Left cardiac atrium (tissue), 4 donors: ENCODE results near the gene SLAMF9. TPM values are rescaled to one million over a fixed set of nuclear protein-coding genes. Genes with fewer than 3 reads are reported as not detected.

Experiments used
- ATAC-seq, 2 donors: fragments of 200-7000 bp; cut with Tn5 transposase; one replicate each; pipeline ENCODE4 v1.9.1; 2020; ENCODE audit warnings: mild to moderate bottlenecking in 2 of 2, moderate library complexity in 2 of 2
- DNase-seq: peaks from one replicate; pipeline ENCODE4 v3.0.0-alpha.2; 2020
- intact Hi-C, 2 donors: fragments of 100-400 bp; cut with DNase I; formaldehyde crosslinking; loops; one replicate each; pipeline versions ENCODE4 v1.14.1 to v1.15.1; 2022 to 2023
- total RNA-seq, 2 donors: library from RNA; stranded (reverse); fragmentation: NEBNext Ultra II Directional; extraction: Animal tissue kit (Norgen Biotek cat#: 25700); gene quantifications; one replicate each; pipeline ENCODE4 v1.2.1, GENCODE V29; 2021
- donor health status: DM: no; HTN: yes; CAD: no.
- donor health status: DM: no; HTN: yes; CAD: no; lungs with severe emphysema.
- donor health status: DM: yes; HTN: yes; CAD: no.
- donor health status: Dilated cardiomyopathy.

The SLAMF9 gene
- total RNA-seq, 2 donors from 2014 or later = 0.35 TPM; not detected in 1

GRCh38 chr1:159951016-159951415 lies 3.0 kb downstream of the SLAMF9 start:
- no peak for DNase-seq
- no peak for ATAC-seq
- intact Hi-C loops = no loop called here

GRCh38 chr1:159949981-159950381 lies 4.1 kb downstream of the SLAMF9 start:
- DNase-seq = no peak
- intact Hi-C loops = no loop called here
- no peak for ATAC-seq

GRCh38 chr1:159949123-159949522 lies 4.9 kb downstream of the SLAMF9 start:
- intact Hi-C loops = no loop called here
- DNase-seq (no peak), ATAC-seq (no peak)

- ATAC-seq = no peak
- intact Hi-C loops = no loop called here
- no peak for DNase-seq
These were observed 6.1 kb downstream of the SLAMF9 start for GRCh38 chr1:159947942-159948341.

- no peak for DNase-seq
- intact Hi-C loops = no loop called here
- peak in 1 of 2 donors; percentile 2 for ATAC-seq
These were observed 7.5 kb downstream of the SLAMF9 start for GRCh38 chr1:159946242-159947187.

- DNase-seq (peak; percentile 91), ATAC-seq (peak; percentile 91 to 94)
- intact Hi-C loops = no loop called here
These were observed 8.4 kb downstream of the SLAMF9 start, which contains the start of gene IGSF9 for GRCh38 chr1:159945483-159946241. IGSF9 (minus strand) TSS chr1:159945613; CDS start chr1:159943454, 2,159 bp downstream.

- ATAC-seq = peak in 1 of 2 donors; percentile 35
- DNase-seq = no peak
- intact Hi-C loops = no loop called here
These were observed 9.2 kb downstream of the SLAMF9 start for GRCh38 chr1:159944623-159945455.

GRCh38 chr1:159943908-159944622 lies 10.0 kb downstream of the SLAMF9 start:
- no peak for DNase-seq
- ATAC-seq = peak in 1 of 2 donors; percentile 53
- intact Hi-C loops = no loop called here

GRCh38 chr1:159943278-159943640 lies 10.8 kb downstream of the SLAMF9 start:
- intact Hi-C loops = no loop called here
- no peak for DNase-seq

GRCh38 chr1:159942632-159943277 lies 11.3 kb downstream of the SLAMF9 start:
- DNase-seq (no peak), ATAC-seq (no peak)
- intact Hi-C loops = no loop called here

More at GRCh38 chr1:159943278-159943640, 10.8 kb downstream of the SLAMF9 start:
- no peak for ATAC-seq

GRCh38 chr1:159941591-159942560 lies 12.2 kb downstream of the SLAMF9 start:
- peak; percentile 12 for DNase-seq
- intact Hi-C loops = no loop called here
- no peak for ATAC-seq

GRCh38 chr1:159941141-159941540 lies 12.9 kb downstream of the SLAMF9 start:
- intact Hi-C loops = no loop called here
- DNase-seq (peak; percentile 8), ATAC-seq (no peak)

- intact Hi-C loops = no loop called here
- ATAC-seq (no peak), DNase-seq (peak; percentile 9)
These were observed 13.9 kb downstream of the SLAMF9 start for GRCh38 chr1:159940006-159940620.

- intact Hi-C loops = loop anchor here in 1 of 2 donors (5.0 kb wide), 1 partner anchor 142 kb away; no protein-coding TSS in a partner anchor
- DNase-seq (no peak), ATAC-seq (peak in 1 of 2 donors; percentile 15)
These were observed 14.4 kb downstream of the SLAMF9 start for GRCh38 chr1:159939678-159940002.

GRCh38 chr1:159938905-159939677 lies 14.9 kb downstream of the SLAMF9 start:
- DNase-seq (no peak), ATAC-seq (no peak)
- intact Hi-C loops = loop anchor here in 1 of 2 donors (5.0 kb wide), 1 partner anchor 142 kb away; no protein-coding TSS in a partner anchor
